ENCODE results near the gene CCNL1. TPM values are rescaled to one million over a fixed set of nuclear protein-coding genes. Genes with fewer than 3 reads are reported as not detected.

Gene CCNL1
- polyA plus RNA-seq, 1 donor from 2014 or later = 186 TPM

DNA sequence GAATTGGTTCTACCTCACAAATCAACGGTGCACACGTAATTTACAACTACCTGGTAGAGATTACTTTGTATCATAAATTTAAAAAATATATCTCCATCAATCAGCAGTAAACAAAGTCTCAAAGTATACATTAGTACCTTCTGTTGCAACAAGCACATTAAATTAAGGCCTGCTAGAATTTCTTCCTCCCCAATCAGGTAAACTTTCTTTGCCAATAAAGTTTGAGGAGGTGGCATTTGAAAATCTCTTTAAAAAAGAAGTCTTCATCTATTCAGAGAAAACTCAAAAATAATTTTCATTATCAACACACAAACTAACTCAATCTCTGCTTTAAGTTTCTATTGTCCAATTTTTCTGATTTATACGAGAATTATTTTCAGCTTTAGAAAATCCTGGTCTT is 4.4 kb downstream of the CCNL1 start:
- H3K9me2 ChIP-seq (ENCODE audit: insufficient read depth, low read length) = no peaks in the 10 kb centered on the region
- no peak for TF ChIP-seq POLR2AphosphoS5 (IDR thresholded peaks at IDR 0.05)
- no peak for TF ChIP-seq RAD21 (conservative IDR thresholded peaks at IDR 0.05)
- no peak for TF ChIP-seq EZH2 (IDR thresholded peaks at IDR 0.05; ENCODE audit: borderline replicate concordance, insufficient read depth, low read length, poor library complexity, severe bottlenecking)
- no peak for TF ChIP-seq TAF1 (IDR thresholded peaks at IDR 0.05; ENCODE audit: low read depth)
- TF ChIP-seq SMC3 (conservative IDR thresholded peaks at IDR 0.05; ENCODE audit: poor library complexity) = no peak
- TF ChIP-seq, protein P1, sequence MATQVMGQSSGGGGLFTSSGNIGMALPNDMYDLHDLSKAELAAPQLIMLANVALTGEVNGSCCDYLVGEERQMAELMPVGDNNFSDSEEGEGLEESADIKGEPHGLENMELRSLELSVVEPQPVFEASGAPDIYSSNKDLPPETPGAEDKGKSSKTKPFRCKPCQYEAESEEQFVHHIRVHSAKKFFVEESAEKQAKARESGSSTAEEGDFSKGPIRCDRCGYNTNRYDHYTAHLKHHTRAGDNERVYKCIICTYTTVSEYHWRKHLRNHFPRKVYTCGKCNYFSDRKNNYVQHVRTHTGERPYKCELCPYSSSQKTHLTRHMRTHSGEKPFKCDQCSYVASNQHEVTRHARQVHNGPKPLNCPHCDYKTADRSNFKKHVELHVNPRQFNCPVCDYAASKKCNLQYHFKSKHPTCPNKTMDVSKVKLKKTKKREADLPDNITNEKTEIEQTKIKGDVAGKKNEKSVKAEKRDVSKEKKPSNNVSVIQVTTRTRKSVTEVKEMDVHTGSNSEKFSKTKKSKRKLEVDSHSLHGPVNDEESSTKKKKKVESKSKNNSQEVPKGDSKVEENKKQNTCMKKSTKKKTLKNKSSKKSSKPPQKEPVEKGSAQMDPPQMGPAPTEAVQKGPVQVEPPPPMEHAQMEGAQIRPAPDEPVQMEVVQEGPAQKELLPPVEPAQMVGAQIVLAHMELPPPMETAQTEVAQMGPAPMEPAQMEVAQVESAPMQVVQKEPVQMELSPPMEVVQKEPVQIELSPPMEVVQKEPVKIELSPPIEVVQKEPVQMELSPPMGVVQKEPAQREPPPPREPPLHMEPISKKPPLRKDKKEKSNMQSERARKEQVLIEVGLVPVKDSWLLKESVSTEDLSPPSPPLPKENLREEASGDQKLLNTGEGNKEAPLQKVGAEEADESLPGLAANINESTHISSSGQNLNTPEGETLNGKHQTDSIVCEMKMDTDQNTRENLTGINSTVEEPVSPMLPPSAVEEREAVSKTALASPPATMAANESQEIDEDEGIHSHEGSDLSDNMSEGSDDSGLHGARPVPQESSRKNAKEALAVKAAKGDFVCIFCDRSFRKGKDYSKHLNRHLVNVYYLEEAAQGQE (IDR thresholded peaks at IDR 0.05; ENCODE audit: borderline replicate concordance) = no peak
- TF ChIP-seq EP300 (conservative IDR thresholded peaks at IDR 0.05; ENCODE audit: poor library complexity, severe bottlenecking) = no peak
- TF ChIP-seq, protein P2, sequence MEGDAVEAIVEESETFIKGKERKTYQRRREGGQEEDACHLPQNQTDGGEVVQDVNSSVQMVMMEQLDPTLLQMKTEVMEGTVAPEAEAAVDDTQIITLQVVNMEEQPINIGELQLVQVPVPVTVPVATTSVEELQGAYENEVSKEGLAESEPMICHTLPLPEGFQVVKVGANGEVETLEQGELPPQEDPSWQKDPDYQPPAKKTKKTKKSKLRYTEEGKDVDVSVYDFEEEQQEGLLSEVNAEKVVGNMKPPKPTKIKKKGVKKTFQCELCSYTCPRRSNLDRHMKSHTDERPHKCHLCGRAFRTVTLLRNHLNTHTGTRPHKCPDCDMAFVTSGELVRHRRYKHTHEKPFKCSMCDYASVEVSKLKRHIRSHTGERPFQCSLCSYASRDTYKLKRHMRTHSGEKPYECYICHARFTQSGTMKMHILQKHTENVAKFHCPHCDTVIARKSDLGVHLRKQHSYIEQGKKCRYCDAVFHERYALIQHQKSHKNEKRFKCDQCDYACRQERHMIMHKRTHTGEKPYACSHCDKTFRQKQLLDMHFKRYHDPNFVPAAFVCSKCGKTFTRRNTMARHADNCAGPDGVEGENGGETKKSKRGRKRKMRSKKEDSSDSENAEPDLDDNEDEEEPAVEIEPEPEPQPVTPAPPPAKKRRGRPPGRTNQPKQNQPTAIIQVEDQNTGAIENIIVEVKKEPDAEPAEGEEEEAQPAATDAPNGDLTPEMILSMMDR (IDR thresholded peaks at IDR 0.05; ENCODE audit: poor library complexity, severe bottlenecking) = no peak
- TF ChIP-seq MXI1 (conservative IDR thresholded peaks at IDR 0.05; ENCODE audit: poor library complexity, severe bottlenecking) = no peak
- no peaks in the 10 kb centered on the region for H3K27me3 ChIP-seq (ENCODE audit: insufficient read depth, low read depth, low read length)
- peak overlapping the region; percentile 91 for H3K4me3 ChIP-seq (ENCODE audit: low read length)
- H3K9me3 ChIP-seq (ENCODE audit: low read length) = no peaks in the 10 kb centered on the region
- no peak overlapping the region for H3K27ac ChIP-seq (ENCODE audit: low read length)
- peaks cover 65% of the 10 kb centered on the region for H3K79me2 ChIP-seq (replicated peaks; ENCODE audit: insufficient read depth, low read length)
- peaks cover 16% of the 10 kb centered on the region for H3K36me3 ChIP-seq (ENCODE audit: insufficient read depth, low read length)
- peak overlapping the region; percentile 90 for H3K4me2 ChIP-seq (ENCODE audit: low read length)
- H3F3A ChIP-seq (ENCODE audit: insufficient read depth, low read length, poor library complexity, severe bottlenecking) = no peaks in the 10 kb centered on the region
- H2AFZ ChIP-seq (ENCODE audit: low read depth, low read length) = no peak overlapping the region
- H4K20me1 ChIP-seq (ENCODE audit: insufficient read depth) = peaks cover 9% of the 10 kb centered on the region
- H3K9ac ChIP-seq (ENCODE audit: low read length) = no peak overlapping the region

DNA sequence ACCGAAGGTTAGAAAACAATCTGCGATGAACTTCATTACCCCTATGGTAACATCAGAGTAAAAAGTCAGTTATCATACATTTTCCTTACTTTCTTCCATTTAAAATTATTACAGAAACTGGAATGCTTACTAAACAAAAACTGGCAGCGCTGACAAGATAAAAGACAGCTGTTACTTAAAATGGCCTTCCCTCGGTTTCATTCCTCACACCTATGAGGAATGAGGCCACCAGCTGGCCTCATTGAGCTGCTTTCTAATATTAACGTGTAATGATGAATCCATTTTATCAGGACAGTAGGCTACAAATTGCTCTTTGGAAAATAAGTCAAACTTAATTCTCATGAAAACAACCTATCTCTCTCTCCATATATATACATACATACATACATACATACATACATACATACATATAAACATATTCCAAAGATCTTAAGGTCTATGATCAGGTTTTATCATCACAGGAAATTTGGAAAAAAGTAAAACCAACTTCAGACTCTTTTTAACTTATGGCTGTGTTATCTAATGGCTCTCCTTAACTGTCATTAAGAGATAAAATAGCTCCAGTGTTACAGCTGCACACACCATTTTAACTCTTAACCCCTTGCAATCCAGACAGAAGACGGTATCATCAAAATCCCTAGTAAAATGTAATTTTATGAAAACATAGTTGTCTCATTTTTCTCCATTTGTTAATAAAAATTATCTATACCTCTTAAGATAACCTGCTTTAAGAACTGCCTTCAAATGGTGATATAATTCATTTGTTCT is 5.2 kb downstream of the CCNL1 start:
- Histone ChIP-seq H3K9ac (ENCODE audit: low read length) (no peak overlapping the region), H4K20me1 (ENCODE audit: insufficient read depth) (peaks cover 9% of the 10 kb centered on the region), H3F3A (ENCODE audit: insufficient read depth, low read length, poor library complexity, severe bottlenecking) (peaks cover 4% of the 10 kb centered on the region), H3K79me2 (replicated peaks; ENCODE audit: insufficient read depth, low read length) (peaks cover 69% of the 10 kb centered on the region), H3K4me3 (ENCODE audit: low read length) (peak overlapping the region; percentile 91), H3K27ac (ENCODE audit: low read length) (no peak overlapping the region), H3K9me2 (ENCODE audit: insufficient read depth, low read length) (no peaks in the 10 kb centered on the region), H3K4me2 (ENCODE audit: low read length) (peak overlapping the region; percentile 63), H3K27me3 (ENCODE audit: insufficient read depth, low read depth, low read length) (no peaks in the 10 kb centered on the region), H3K36me3 (ENCODE audit: insufficient read depth, low read length) (peaks cover 24% of the 10 kb centered on the region), H3K9me3 (ENCODE audit: low read length) (no peaks in the 10 kb centered on the region), H2AFZ (ENCODE audit: low read depth, low read length) (no peak overlapping the region)
- no peak for TF ChIP-seq EZH2 (IDR thresholded peaks at IDR 0.05; ENCODE audit: borderline replicate concordance, insufficient read depth, low read length, poor library complexity, severe bottlenecking)
- no peak for TF ChIP-seq SMC3 (conservative IDR thresholded peaks at IDR 0.05; ENCODE audit: poor library complexity)
- TF ChIP-seq, protein P2 (IDR thresholded peaks at IDR 0.05; ENCODE audit: poor library complexity, severe bottlenecking) = no peak
- TF ChIP-seq EP300 (conservative IDR thresholded peaks at IDR 0.05; ENCODE audit: poor library complexity, severe bottlenecking) = no peak
- TF ChIP-seq TAF1 (IDR thresholded peaks at IDR 0.05; ENCODE audit: low read depth) = no peak
- no peak for TF ChIP-seq RAD21 (conservative IDR thresholded peaks at IDR 0.05)
- no peak for TF ChIP-seq POLR2AphosphoS5 (IDR thresholded peaks at IDR 0.05)
- TF ChIP-seq MXI1 (conservative IDR thresholded peaks at IDR 0.05; ENCODE audit: poor library complexity, severe bottlenecking) = no peak
- TF ChIP-seq, protein P1 (IDR thresholded peaks at IDR 0.05; ENCODE audit: borderline replicate concordance) = no peak
